Pancreas (tissue), 10 donors: Measurements from ENCODE around the gene ZNF608. TPM values are rescaled to one million over a fixed set of nuclear protein-coding genes. Genes with fewer than 3 reads are reported as not detected.

Source experiments
- ATAC-seq, 4 donors: fragments of 200-7000 bp; cut with Tn5 transposase; one replicate each; pipeline versions ENCODE4 v1.8.0 to v1.9.1; 2020; ENCODE audit warnings: mild to moderate bottlenecking in 4 of 4, moderate library complexity in 4 of 4
- DNase-seq, 6 donors: peaks; one replicate each; pipeline ENCODE4 v3.0.0-alpha.2; 2020
- FAIRE-seq: peaks from 2 replicates; lab custom pipeline; 2012; peaks lifted over from hg19 to GRCh38; lab: Jason Lieb, UNC
- H3K27ac ChIP-seq, 4 donors: fragments of 200-600 bp; sonication (generic); 1 replicate in 3 of 4; 2 replicates in 1 of 4; pipeline versions ENCODE4 v1.5.0 to v1.8.0; 2020
- H3K27me3 ChIP-seq, 4 donors: fragments of 200-600 bp; one replicate each; pipeline ENCODE4 v1.8.0; 2021
- H3K36me3 ChIP-seq, 3 donors: fragments of 200-600 bp; sonication (generic) in 1 of 3; one replicate each; pipeline versions ENCODE4 v1.5.0 to v1.8.0; 2020 to 2021
- H3K4me1 ChIP-seq, 3 donors: fragments of 200-600 bp; one replicate each; pipeline ENCODE4 v1.8.0; 2021
- H3K4me3 ChIP-seq, 4 donors: fragments of 200-600 bp; sonication (generic) in 2 of 4; one replicate each; pipeline versions ENCODE4 v1.5.0 to v1.8.0; 2020 to 2021
- H3K9me3 ChIP-seq, 4 donors: fragments of 200-600 bp; one replicate each; pipeline ENCODE4 v1.8.0; 2021
- CTCF ChIP-seq, 4 donors: fragments of 200-600 bp; sonication (generic) in 3 of 4; IDR thresholded peaks; one replicate each; pipeline versions ENCODE4 v1.5.0 to v1.8.0; 2021; ENCODE audit warnings: antibody characterized with exemption in 4 of 4
- WGBS, 2 donors: extraction: QIAGEN DNeasy Blood & Tissue Kit; methylation state at CpG; one replicate each; pipeline ENCODE4 v1.1.7; 2013; 5-methylcytosine and 5-hydroxymethylcytosine counted together
- intact Hi-C, 3 donors: fragments of 100-400 bp; cut with DNase I; formaldehyde crosslinking; loops; one replicate each; pipeline versions ENCODE4 v1.11.1 to v1.14.2; 2022
- polyA plus RNA-seq, 2 donors: library from polyadenylated mRNA; stranded (reverse); fragments of 200-250 nt; gene quantifications; one replicate each; pipeline ENCODE4 v1.2.3, GENCODE V29; 2013
- total RNA-seq, 6 donors: library from RNA; stranded (reverse); fragmentation: NEBNext Ultra II Directional in 4 of 6; extraction: Animal tissue kit (Norgen Biotek cat#: 25700) in 4 of 6; gene quantifications; one replicate each; pipeline versions ENCODE4 v1.2.1 to v1.2.4, GENCODE V29; 2021 to 2023
- donor health status: healthy with polysubstance abuse.
- donor health status: DM: no; HTN: no; CAD: no; lungs with moderate emphysema.
- donor health status: DM: no; HTN: no; CAD: no.
- donor health status: control.
- donor health status: control.
- donor health status: Bipolar disorder and iron deficiency.
- donor health status: DM: yes; HTN: yes; CAD: no.
- donor health status: DM: no; HTN: no; CAD: no.
- donor health status: DM: no; HTN: no; CAD: no.
- donor health status: DM: yes; HTN: yes; CAD: no.

Gene ZNF608
- total and polyA plus RNA-seq, 8 donors, result 9.3 to 21.6 (median 12.3) TPM

GRCh38 chr5:124736082-124736804 is 10.2 kb downstream of the ZNF608 start:
- intact Hi-C loops, result loop anchor here in 1 of 3 donors (10.0 kb wide), 1 partner anchor 71 kb away; no protein-coding TSS in a partner anchor
- Histone ChIP-seq H3K4me1 (peaks cover 27 to 71% (median 49%) of the 10 kb centered on the region in 3 donors), H3K27me3 (no peaks in the 10 kb centered on the region), H3K4me3 (no peak overlapping the region), H3K36me3 (no peaks in the 10 kb centered on the region), H3K9me3 (no peaks in the 10 kb centered on the region), H3K27ac (peak overlapping the region in 2 of 4 donors; percentile 32 to 72)
- FAIRE-seq (peak; percentile 68), DNase-seq (peak in 1 of 6 donors; percentile 24), ATAC-seq (peak; percentile 60 to 74 (median 68))
- TF ChIP-seq CTCF (IDR thresholded peaks at IDR 0.05), result no peak
- 39 to 46% methylated on average over 6 of the region's 6 CpGs for WGBS, 2 donors

DNA sequence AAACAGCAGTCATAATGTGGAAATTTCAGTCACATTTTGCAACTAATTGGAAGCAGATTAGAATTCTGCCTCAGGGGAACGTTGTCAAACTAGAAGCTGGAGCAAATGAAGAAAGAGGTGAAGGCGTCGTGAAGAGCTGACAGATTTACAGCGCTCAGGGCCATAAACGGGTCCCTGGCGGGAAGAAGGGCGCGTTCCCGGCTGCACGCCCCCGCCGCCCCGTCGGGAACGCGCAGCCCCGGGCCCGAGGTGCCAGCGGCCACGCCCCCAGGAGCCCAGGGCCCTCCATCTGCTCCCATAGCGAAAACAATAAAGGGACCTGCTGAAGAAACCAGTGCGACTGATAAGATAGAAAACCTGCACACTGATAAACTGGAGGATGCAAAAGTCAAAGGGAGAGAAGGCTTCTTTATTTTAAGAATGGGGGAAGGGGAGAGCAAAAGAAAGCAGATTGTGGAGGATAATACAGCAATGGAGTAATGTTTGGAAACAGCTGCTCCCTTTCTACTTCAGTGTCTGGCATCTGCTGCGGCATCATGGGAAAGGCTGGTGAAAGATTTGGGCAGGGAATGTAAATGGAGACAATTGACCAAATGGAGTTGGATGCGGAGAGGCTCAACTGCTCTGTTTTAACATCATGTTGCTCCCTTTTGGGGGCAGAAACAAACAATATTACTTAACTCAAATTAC is 11.1 kb downstream of the ZNF608 start:
- H3K9me3 ChIP-seq, result no peaks in the 10 kb centered on the region
- FAIRE-seq, result no peak
- no peaks in the 10 kb centered on the region for H3K36me3 ChIP-seq
- TF ChIP-seq CTCF (IDR thresholded peaks at IDR 0.05), result no peak
- H3K4me3 ChIP-seq, result peak overlapping the region in 2 of 4 donors; percentile 32 to 33
- H3K27me3 ChIP-seq, result no peaks in the 10 kb centered on the region
- DNase-seq, result peak in 3 of 6 donors; percentile 17 to 67 (median 38)
- intact Hi-C loops, result loop anchor here in 1 of 3 donors (10.0 kb wide), 1 partner anchor 71 kb away; no protein-coding TSS in a partner anchor
- H3K4me1 ChIP-seq, result peaks cover 27 to 73% (median 48%) of the 10 kb centered on the region in 3 donors
- ATAC-seq, result peak; percentile 62 to 73 (median 68)
- H3K27ac ChIP-seq, result peak overlapping the region in 2 of 4 donors; percentile 32 to 72
- 25 to 33% methylated on average over 24 of the region's 24 CpGs for WGBS, 2 donors

DNA sequence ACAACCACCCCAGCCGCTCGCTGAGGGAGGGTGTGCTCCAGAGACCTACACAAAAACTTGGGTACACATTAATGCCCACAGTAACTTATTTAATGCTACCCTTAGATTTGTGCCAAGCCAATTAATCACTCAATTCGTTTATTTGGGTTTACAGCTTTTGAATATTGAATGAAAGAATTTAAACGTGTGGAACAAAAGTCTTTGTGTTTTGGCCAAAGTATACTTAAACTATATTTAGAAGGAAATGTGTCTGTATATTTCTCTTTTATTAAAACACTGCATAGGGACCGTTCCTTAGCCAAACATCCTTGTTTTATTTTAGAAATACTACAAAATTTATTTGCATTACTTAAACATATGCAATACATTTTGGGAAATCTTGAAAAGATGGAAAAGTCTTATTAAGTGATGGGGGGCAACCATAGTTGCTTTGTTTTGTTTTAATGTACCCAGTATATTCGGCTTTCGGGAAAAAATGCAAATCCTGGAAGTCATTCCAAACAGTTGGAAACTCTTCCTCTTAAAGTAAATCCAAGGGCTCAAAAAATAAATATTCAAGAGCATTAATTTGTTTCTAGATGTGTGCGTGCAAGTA is 11.8 kb downstream of the ZNF608 start:
- H3K4me1 ChIP-seq, result peaks cover 27 to 71% (median 48%) of the 10 kb centered on the region in 3 donors
- 53 to 57% methylated on average over 8 of the region's 8 CpGs for WGBS, 2 donors
- intact Hi-C loops, result loop anchor here in 1 of 3 donors (10.0 kb wide), 1 partner anchor 70 kb away; no protein-coding TSS in a partner anchor
- peak overlapping the region in 2 of 4 donors; percentile 32 to 33 for H3K4me3 ChIP-seq
- no peaks in the 10 kb centered on the region for H3K9me3 ChIP-seq
- no peaks in the 10 kb centered on the region for H3K27me3 ChIP-seq
- peak overlapping the region in 1 of 4 donors; percentile 72 for H3K27ac ChIP-seq
- no peaks in the 10 kb centered on the region for H3K36me3 ChIP-seq
- FAIRE-seq, result no peak
- TF ChIP-seq CTCF (IDR thresholded peaks at IDR 0.05), result no peak
- no peak for DNase-seq
- no peak for ATAC-seq

- ATAC-seq (no peak), DNase-seq (no peak), FAIRE-seq (no peak)
- intact Hi-C loops, result loop anchor here in 1 of 3 donors (10.0 kb wide), 1 partner anchor 68 kb away; no protein-coding TSS in a partner anchor
- H3K27me3 ChIP-seq, result no peaks in the 10 kb centered on the region
- peaks cover 27 to 58% (median 37%) of the 10 kb centered on the region in 3 donors for H3K4me1 ChIP-seq
- H3K27ac ChIP-seq, result no peak overlapping the region
- TF ChIP-seq CTCF (IDR thresholded peaks at IDR 0.05), result no peak
- H3K4me3 ChIP-seq, result no peak overlapping the region
- 90 to 96% methylated on average over 1 of the region's 1 CpG for WGBS, 2 donors
- no peaks in the 10 kb centered on the region for H3K9me3 ChIP-seq
- H3K36me3 ChIP-seq, result no peaks in the 10 kb centered on the region
Measured at GRCh38 chr5:124733329-124733650, 13.1 kb downstream of the ZNF608 start.
